HG03066 (cell line): Measurements from ENCODE around the gene MRPS24.
A peak's percentile ranks its signal among the peaks of the same experiment; 100 is the strongest.
"Not testable (repeated sequence)": the region's sequence is repeated elsewhere in the genome, so short reads cannot be mapped to it uniquely, and the experiment has no call there.

Experiments used
- ATAC-seq: cut with Tn5 transposase; IDR thresholded peaks from one replicate; pipeline ENCODE4 v1.9.1; 2021; ENCODE audit warnings: low read depth; ENCODE audit not compliant: unreplicated experiment

MRPS24 gene

GRCh38 chr7:43843296-43843695 lies 26.0 kb downstream of the MRPS24 start:
- ATAC-seq = no peak

DNA sequence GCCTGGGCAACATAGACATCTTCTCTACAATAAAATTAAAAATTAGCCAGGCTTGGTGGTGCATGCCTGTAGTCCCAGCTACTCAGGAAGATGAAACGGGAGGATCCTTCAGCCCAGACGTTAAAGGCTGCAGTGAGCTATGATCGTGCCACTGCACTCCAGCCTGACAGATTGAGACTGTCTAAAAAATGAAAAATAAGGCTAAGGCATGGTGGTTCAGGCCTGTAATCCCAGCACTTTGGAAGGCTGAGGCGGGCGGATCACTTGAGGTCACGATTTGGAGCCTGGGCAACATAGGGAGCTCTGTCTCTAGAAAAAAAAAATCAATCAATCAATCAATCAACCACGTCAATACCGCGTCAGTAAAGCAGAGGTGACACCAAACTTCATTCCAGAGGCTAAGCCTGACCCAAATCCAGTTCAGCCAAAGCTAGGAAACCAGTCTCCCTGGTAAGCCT lies 31.1 kb downstream of the MRPS24 start:
- ATAC-seq = no peak

GRCh38 chr7:43834463-43835251 lies 34.7 kb downstream of the MRPS24 start:
- ATAC-seq = peak; percentile 63

DNA sequence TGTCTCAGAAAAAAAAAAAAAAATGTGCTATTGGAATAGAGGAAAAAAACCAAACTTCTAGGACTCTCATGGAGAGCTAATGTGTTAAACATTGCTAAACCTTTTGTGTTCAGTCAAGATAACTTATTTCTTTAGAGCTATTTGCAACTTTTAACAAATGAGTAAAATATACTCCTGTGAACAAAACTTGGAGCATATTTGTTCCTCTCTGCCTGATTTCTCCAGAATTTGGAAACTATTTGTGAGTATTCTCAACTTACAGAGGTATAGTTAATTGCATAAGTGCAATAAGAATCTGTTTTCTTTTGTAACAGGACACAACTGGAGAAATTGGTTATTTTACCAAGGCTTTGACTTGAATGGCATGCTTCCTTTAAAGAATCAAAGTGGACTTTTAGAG lies 38.4 kb downstream of the MRPS24 start:
- not testable (repeated sequence) for ATAC-seq

- no peak for ATAC-seq
Measured at GRCh38 chr7:43825391-43825808, 43.9 kb downstream of the MRPS24 start.

DNA sequence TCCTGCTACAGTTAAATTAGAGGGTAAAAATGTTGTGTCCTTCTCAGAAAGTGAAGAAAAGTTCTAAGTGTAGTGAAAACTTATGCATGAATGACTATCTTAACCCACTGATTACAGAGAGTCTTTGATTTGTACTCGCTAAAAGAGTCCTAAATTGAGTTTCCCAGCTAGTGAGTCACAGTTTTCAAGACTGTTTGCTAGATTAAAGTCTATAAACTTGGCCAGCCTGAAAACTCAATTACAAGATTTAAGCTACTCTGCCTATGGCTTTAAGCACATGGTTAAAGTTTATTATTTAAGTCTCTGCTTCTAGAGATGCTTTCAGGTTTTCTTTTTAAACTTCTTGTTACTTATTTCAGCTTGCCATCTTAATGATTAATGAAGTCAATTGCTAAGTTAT lies 44.4 kb downstream of the MRPS24 start:
- no peak for ATAC-seq

GRCh38 chr7:43824513-43824912 lies 44.8 kb downstream of the MRPS24 start:
- not testable (repeated sequence) for ATAC-seq

DNA sequence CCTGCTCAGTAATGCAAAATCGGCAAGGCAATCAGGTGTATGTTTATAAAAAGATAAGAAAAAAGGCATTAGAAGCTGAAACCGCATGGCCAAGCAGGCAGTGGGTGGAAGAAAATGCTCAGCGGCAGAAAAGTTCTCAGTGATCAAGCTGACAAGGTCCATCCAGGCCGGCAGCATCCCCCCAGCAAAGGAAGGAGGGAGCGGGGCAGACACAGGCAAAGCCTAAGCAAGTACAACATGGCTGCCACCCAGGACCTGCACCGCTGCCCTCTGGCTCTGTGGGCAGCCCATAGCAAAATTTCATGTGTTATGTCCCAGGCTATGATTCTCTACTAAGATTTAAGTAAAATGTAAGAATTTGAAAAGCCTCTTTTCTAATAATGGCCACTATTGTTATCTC lies 45.4 kb downstream of the MRPS24 start:
- no peak for ATAC-seq

GRCh38 chr7:43823425-43823824 lies 45.9 kb downstream of the MRPS24 start:
- not testable (repeated sequence) for ATAC-seq
